Gastrocnemius medialis (tissue), 4 donors: ENCODE data around the gene SPG11.

Experiments
- CTCF ChIP-seq, 5 experiments: fragments of 450-650 bp in 3 of 5; fragments of 200-600 bp in 2 of 5; sonication (generic) in 2 of 5; IDR thresholded peaks in 4 of 5; conservative IDR thresholded peaks in 1 of 5; 1 replicate in 4 of 5; 2 replicates in 1 of 5; pipeline ENCODE4 v1.5.1; 2016 to 2019; ENCODE audit warnings: antibody characterized with exemption in 5 of 5, mild to moderate bottlenecking in 3 of 5, moderate library complexity in 3 of 5
- POLR2A ChIP-seq, 2 donors: fragments of 450-650 bp; IDR thresholded peaks; one replicate each; pipeline ENCODE4 v1.6.1; 2017; ENCODE audit warnings: antibody characterized with exemption in 2 of 2, mild to moderate bottlenecking in 2 of 2, moderate library complexity in 2 of 2

- no peak for TF ChIP-seq POLR2A (IDR thresholded peaks at IDR 0.05)
- no peak for TF ChIP-seq CTCF (IDR thresholded peaks at IDR 0.05 in 4 of 5, conservative IDR thresholded peaks at IDR 0.05 in 1 of 5)
These were observed 68.2 kb downstream of the SPG11 start for GRCh38 chr15:44595246-44595645.
